HG03066 (cell line): ENCODE data around the gene MTMR2.

ENCODE experiments used
- ATAC-seq: cut with Tn5 transposase; IDR thresholded peaks from one replicate; pipeline ENCODE4 v1.9.1; 2021; ENCODE audit warnings: low read depth; ENCODE audit not compliant: unreplicated experiment

The MTMR2 gene

GRCh38 chr11:95923728-95924413 lies at the start of gene MTMR2:
Gene MTMR2, minus strand, starts transcription at chr11:95924107. Its CDS starts 153 bp downstream, at chr11:95923954.
- ATAC-seq: peak; percentile 98

DNA sequence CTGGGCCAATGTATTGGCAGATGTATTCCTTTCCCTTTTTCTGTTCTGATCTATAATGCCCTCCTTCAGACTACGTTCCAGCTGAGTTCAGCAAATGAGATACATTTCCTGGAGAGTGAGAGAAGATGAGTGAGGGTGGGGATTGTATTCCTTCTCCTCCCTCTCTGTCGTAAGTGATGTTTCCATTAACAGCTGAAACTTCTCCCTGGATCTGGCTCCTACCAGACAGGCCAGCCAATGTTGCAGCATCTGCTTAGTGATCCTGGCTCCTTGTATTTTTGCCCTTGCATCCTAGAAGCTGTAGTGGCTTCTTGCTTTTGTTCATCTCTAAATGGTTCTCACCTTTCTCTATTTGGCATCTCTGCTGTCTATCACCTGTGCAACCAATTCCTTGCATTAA lies 48.2 kb upstream of the MTMR2 start:
- no peak for ATAC-seq

GRCh38 chr11:95968585-95968984 lies 44.7 kb upstream of the MTMR2 start:
- no peak for ATAC-seq

- ATAC-seq: no peak
Measured at GRCh38 chr11:95964281-95964680, 40.4 kb upstream of the MTMR2 start.

DNA sequence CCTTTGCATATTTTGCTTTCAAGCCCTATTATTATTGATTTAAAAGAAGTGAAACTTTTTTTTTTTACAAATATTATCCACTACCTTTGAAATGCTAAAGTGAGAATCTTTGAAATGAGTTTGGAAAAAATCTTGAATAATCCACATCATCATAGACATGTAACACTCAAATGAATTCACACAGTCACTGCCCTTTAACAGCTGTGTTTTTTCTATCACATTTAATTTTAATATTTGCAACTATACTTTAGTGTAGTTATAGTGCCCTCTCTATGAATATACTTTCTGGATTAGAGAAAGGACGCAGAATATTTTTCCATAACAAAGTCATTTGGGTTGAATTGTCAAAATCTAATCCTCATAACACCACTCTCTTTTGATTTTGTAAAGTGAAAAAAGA lies 37.9 kb upstream of the MTMR2 start:
- no peak for ATAC-seq

GRCh38 chr11:95950905-95951304 lies 27.0 kb upstream of the MTMR2 start:
- no peak for ATAC-seq

DNA sequence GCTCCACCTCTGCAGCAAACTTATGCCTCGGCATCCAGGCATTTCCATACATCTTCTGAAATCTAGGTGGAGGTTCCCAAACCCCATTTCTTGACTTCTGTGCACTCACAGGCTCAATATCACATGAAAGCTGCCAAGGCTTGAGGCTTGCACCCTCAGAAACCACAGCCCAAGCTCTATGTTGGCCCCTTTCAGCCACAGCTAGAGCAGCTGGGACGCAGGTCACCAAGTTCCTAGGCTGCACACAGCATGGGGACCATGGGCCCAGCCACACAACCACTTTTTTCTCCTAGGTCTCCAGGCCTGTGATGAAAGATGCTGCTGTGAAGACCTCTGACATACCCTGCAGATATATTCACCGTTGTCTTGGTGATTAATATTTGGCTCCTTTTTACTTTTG lies 24.7 kb upstream of the MTMR2 start:
- no peak for ATAC-seq

GRCh38 chr11:95944623-95945022 lies 20.7 kb upstream of the MTMR2 start:
- no peak for ATAC-seq

DNA sequence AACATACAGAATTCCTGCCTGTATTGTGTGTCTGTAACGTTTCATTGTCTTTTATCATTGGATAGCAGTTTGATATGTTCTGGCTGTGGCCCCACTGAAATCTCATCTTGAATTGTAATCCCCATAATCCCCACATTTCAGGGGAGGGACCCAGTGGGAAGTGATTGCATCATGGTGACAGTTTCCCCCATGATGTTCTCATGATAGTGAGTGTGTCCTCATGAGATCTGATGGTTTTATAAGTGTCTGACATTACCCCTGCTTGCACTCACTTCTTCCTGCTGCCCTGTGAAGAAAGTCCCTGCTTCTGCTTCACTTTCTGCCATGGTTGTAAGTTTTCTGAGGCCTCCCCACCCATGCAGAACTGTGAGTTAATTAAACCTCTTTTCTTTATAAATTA lies 19.6 kb upstream of the MTMR2 start:
- no peak for ATAC-seq

GRCh38 chr11:95939091-95939490 lies 15.2 kb upstream of the MTMR2 start:
- ATAC-seq: no peak

- ATAC-seq: no peak
Measured at GRCh38 chr11:95937358-95937757, 13.5 kb upstream of the MTMR2 start.

GRCh38 chr11:95933594-95933993 lies 9.7 kb upstream of the MTMR2 start:
- ATAC-seq: no peak

GRCh38 chr11:95931916-95932315 lies 8.0 kb upstream of the MTMR2 start:
- ATAC-seq: no peak

DNA sequence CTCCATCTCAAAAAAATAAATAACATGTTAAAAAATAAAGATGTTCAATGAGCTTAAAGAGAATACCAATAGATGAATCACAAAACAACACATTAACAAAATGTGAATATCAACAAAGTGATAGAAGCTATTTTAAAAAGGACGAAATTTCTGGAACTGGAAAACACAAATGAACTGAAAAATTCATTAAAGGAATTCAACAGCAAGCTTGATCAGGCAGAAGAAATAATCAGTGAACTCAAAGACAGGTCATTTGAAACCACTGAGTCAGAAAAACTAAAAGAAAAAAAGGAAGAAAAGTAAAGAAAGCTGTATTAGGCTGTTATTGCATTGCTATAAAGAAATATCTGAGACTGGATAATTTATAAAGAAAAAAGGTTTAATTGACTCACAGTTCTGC lies 7.0 kb upstream of the MTMR2 start:
- no peak for ATAC-seq

GRCh38 chr11:95926726-95927125 lies 2.8 kb upstream of the MTMR2 start:
- ATAC-seq: no peak

- no peak for ATAC-seq
Measured at GRCh38 chr11:95925011-95925410, 1.1 kb upstream of the MTMR2 start.

DNA sequence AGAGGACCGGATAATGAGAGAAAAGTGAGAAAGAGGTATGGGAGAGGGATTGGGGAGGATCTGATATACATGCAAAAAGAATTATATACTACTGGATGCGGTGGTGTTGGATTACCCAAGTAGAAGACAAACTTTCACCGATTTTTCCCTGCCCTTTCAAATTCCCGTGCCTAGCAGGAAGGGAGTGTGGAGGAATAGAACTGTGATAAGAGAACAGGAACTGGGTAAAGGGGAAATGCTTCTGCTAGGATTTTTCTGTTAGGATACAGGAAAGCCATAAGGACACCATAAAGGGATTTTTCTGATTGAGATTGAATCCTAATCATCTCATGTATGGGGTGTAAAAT lies 480 bp upstream of the MTMR2 start:
- ATAC-seq: no peak

GRCh38 chr11:95923439-95923727 lies 524 bp downstream of the MTMR2 start:
- no peak for ATAC-seq

DNA sequence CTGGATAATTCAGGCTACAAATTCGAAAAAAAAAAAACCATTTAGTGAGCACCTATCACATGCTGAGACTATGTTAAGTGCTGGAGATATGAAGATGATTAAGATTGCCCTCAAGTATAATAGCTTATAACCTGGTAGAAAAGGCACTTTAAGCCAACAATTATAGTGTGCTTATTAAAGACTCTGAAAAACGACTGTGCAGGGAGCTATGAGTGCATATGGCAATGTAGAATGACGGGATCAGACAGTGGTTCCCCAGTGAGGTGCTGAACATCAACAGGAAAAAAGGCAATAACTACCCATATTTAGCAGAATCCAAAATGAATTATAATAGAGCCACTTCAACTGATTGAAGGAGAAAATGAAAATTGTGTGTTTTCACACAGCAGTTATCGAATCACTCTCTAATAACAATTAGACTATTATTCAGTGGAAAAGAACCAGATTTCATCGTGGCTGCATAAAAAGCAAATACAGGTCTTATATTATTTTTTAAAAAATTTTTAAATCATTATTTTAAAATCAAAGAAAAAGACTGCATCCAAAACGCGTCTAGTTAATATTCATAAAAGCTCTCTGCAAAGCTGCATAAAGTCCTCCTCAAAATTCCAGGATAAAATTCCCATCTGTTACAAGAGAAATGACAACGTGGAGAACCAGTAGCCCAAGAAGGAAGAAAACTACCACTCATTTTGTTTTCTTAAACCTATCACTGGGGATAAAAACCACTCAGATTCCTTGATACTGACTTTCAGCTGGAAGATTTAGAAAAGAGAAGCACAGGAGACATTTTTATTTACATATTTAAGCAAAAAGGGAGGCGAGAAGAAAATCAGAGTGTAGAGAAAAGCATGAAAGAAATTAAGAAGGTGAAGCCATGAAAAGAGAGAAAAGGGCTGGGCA lies 1.1 kb downstream of the MTMR2 start:
- ATAC-seq: no peak

GRCh38 chr11:95922099-95922498 lies 1.8 kb downstream of the MTMR2 start:
- no peak for ATAC-seq

DNA sequence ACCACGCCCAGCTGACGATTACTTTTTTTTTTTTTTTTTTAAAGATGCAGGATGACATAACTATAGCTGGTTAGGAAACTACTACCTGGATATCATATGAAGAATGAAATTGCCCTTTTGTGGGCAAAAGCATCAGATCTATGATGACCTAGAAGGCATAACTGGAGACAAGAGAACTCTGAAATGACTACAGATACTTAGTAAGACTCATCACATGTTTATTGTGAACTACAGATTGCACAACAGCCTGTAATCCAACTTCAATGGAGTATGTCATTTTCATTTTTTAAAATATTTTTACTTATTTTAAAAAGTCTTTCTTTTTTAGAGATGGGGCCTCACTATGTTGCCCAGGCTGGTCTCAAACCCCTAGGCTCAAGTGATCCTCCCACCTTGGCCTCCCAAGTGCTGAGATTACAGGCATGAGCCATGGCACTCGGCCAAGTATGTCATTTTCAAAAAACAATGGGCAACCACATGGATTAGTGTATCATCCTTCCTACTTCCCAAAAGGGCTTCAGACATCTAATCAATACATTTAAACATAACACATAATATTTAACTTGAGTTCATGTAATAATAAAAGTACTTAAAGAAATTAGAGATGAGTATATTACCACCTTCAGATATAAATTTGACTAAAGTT lies 3.3 kb downstream of the MTMR2 start:
- no peak for ATAC-seq

GRCh38 chr11:95919514-95919913 lies 4.4 kb downstream of the MTMR2 start:
- ATAC-seq: no peak
